Kidney epithelial cell (primary cell): ENCODE data around the gene ITPR1. TPM values are rescaled to one million over a fixed set of nuclear protein-coding genes. Genes with fewer than 3 reads are reported as not detected.

Experiments
- DNase-seq: peaks from one replicate; pipeline ENCODE4 v3.0.0-alpha.2; 2010; ENCODE audit warnings: low read depth
- H3K27me3 ChIP-seq: 2 replicates; pipeline ENCODE4 v1.6.0; 2011; ENCODE audit warnings: low read length; ENCODE audit not compliant: control insufficient read depth, insufficient read depth
- H3K36me3 ChIP-seq: 2 replicates; pipeline ENCODE4 v1.5.1; 2011; ENCODE audit warnings: low read length; ENCODE audit not compliant: control insufficient read depth, insufficient read depth
- H3K4me3 ChIP-seq: 2 replicates; pipeline ENCODE4 v1.5.1; 2011; ENCODE audit warnings: low read depth, mild to moderate bottlenecking, control low read depth, low read length
- CTCF ChIP-seq: IDR thresholded peaks from 2 replicates; pipeline ENCODE4 v1.5.1; 2011; ENCODE audit warnings: mild to moderate bottlenecking, moderate library complexity, low read length, control low read depth, inconsistent platforms; ENCODE audit not compliant: insufficient read depth, poor library complexity, severe bottlenecking
- total RNA-seq: library from RNA; depleted of rRNA; stranded (reverse); fragments of >200 nt; gene quantifications from 2 replicates; pipeline ENCODE4 v1.2.3, GENCODE V29; 2015

Gene ITPR1
- total RNA-seq, 1 donor from 2014 or later = 8.9 TPM

DNA sequence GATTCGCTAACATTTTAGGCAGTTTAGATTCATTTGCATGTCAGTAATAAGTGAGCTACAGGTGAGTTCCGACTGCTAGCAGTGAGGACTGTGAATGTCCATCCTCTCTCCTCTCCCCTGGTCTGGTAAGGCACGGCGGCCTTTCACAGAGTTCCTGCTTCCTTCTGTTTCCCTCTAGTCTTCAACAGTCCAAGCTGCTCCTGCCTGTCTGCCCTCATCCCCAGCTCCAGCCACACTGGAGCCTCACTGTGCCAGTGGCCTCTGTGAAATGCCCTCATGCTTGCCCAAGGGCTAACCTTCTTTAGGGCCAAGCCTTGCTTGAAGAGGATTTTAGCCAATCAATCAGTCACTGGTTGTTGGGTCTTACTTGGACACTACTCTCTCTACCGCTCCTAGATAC, 340.3 kb downstream of the ITPR1 start:
- no peaks in the 10 kb centered on the region for H3K27me3 ChIP-seq
- H3K36me3 ChIP-seq = no peaks in the 10 kb centered on the region
- no peak for TF ChIP-seq CTCF
- H3K4me3 ChIP-seq = no peak overlapping the region
- no peak for DNase-seq

- no peak for TF ChIP-seq CTCF
- H3K4me3 ChIP-seq = no peak overlapping the region
- no peaks in the 10 kb centered on the region for H3K27me3 ChIP-seq
- no peaks in the 10 kb centered on the region for H3K36me3 ChIP-seq
- no peak for DNase-seq
These were observed 341.3 kb downstream of the ITPR1 start for GRCh38 chr3:4834403-4834866.

- DNase-seq = no peak
- TF ChIP-seq CTCF = no peak
- no peaks in the 10 kb centered on the region for H3K36me3 ChIP-seq
- H3K27me3 ChIP-seq = no peaks in the 10 kb centered on the region
- H3K4me3 ChIP-seq = no peak overlapping the region
These were observed 342.5 kb downstream of the ITPR1 start for GRCh38 chr3:4835616-4836043.

- Histone ChIP-seq H3K27me3 (no peaks in the 10 kb centered on the region), H3K36me3 (no peaks in the 10 kb centered on the region), H3K4me3 (no peak overlapping the region)
- no peak for DNase-seq
- TF ChIP-seq CTCF = no peak
These were observed 343.4 kb downstream of the ITPR1 start for GRCh38 chr3:4836516-4836915.

- H3K4me3 ChIP-seq = no peak overlapping the region
- H3K36me3 ChIP-seq = no peaks in the 10 kb centered on the region
- no peak for DNase-seq
- TF ChIP-seq CTCF = no peak
- H3K27me3 ChIP-seq = no peaks in the 10 kb centered on the region
These were observed 344.3 kb downstream of the ITPR1 start for GRCh38 chr3:4837374-4837930.

- no peaks in the 10 kb centered on the region for H3K36me3 ChIP-seq
These were observed 345.5 kb downstream of the ITPR1 start for GRCh38 chr3:4838621-4839022.

More at GRCh38 chr3:4838621-4839022, 345.5 kb downstream of the ITPR1 start:
- Histone ChIP-seq H3K27me3 (no peaks in the 10 kb centered on the region), H3K4me3 (no peak overlapping the region)
- DNase-seq = no peak
- no peak for TF ChIP-seq CTCF
